Measurements from ENCODE around the gene PDCD1. TPM values are rescaled to one million over a fixed set of nuclear protein-coding genes. Genes with fewer than 3 reads are reported as not detected.

Gene PDCD1
- total and polyA plus RNA-seq, 10 of the 15 experiments (the other 5 are each of a cell fraction or from before 2014, with no cell fraction given): 0.62 to 6.4 (median 2.9) TPM; not detected in 2

DNA sequence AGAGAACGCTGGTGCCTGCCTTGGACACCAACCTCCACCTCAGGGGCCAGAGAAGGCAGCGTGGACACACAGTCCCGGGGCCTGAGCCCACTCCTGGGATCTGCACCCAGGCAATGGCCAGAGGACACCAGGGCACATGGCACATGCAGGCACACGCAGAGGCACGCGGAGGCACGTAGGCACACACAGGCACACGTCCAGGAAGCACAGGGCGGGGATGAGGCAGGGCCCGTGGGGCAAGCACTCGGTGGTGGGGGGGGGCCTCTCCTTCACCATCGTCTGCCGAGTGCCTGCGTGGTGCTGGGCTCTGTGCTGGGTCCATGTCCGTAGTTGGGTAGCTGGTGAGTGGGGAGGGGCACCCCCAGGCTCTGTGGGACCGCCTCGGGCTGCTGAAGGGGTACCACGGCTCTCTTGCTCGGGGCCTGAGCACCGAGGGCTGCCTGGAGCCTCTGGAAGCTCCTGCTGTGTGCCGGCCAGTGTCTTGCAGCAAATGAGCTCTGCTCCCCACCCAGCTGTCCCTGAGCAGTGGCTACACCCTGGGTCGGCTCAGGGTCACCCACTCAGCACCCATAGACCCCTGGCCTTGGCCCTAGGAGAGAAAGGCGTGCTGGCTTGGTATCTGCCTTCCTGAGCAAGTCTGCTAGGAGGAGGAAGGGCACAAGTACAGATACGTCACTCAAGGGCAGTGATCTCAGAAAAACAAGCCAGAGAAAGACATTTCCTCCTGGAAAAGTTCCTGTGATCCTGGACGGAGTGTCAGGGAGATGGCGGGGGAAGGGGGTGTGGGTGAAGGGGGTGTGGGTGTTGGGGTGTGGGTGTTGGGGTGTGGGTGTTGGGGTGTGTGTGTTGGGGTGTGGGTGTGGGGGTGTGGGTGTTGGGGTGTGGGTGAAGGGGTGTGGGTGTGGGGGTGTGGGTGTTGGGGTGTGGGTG is 37.3 kb upstream of the PDCD1 start:
- Histone ChIP-seq H3K79me2 (ENCODE audit: control insufficient read depth, insufficient read depth, low read length) (no peaks in the 10 kb centered on the region), H3K27me3 (replicated peaks in 1 of 2; ENCODE audit: control insufficient read depth in 2 of 2, insufficient read depth in 2 of 2, low read length in 1 of 2) (no peaks in the 10 kb centered on the region), H3K9me3 (replicated peaks; ENCODE audit: control insufficient read depth, insufficient read depth, low read length) (no peaks in the 10 kb centered on the region; the same call in 2 of the 3 replicates), H2AFZ (ENCODE audit: control insufficient read depth, low read depth, low read length) (no peak overlapping the region), H3K27ac (ENCODE audit: control insufficient read depth, insufficient read depth) (no peak overlapping the region), H3K36me3 (ENCODE audit: control insufficient read depth in 2 of 2, insufficient read depth in 2 of 2, low read length in 1 of 2) (no peaks in the 10 kb centered on the region), H3K9ac (ENCODE audit: control insufficient read depth, insufficient read depth, low read length) (no peak overlapping the region), H3K4me1 (ENCODE audit: control insufficient read depth, insufficient read depth, low read length) (no peaks in the 10 kb centered on the region), H3K4me2 (ENCODE audit: control insufficient read depth, insufficient read depth) (no peak overlapping the region), H4K20me1 (ENCODE audit: control insufficient read depth, insufficient read depth) (no peaks in the 10 kb centered on the region), H3K4me3 (no peak overlapping the region)
- intact Hi-C loops (cut with micrococcal nuclease; ENCODE audit: unreplicated experiment): no loop called here
- no TSS peak for BruUV-seq (replicated peaks)
- ChIA-PET CTCF (no interaction called here), POLR2A (no interaction called here), RAD21 (ENCODE audit: unreplicated experiment) (no interaction called here), SMC1A (ENCODE audit: uncharacterized antibody, unreplicated experiment) (no interaction called here)
- in situ Hi-C loops (cut with MboI): no loop called here
- 92% methylated on average over 24 of the region's 26 CpGs for WGBS (ENCODE audit: insufficient coverage, insufficient replicate concordance, low lambda C conversion rate, missing lambda C conversion rate)
- no peak for ATAC-seq
- TF ChIP-seq ZNF274 (IDR thresholded peaks at IDR 0.05; ENCODE audit: insufficient read depth, insufficient read length) (no peak), RBBP5 (conservative IDR thresholded peaks at IDR 0.05) (no peak), LARP7 (IDR thresholded peaks at IDR 0.05) (no peak), SIX5 (IDR thresholded peaks at IDR 0.05; ENCODE audit: low read depth, low read length, severe bottlenecking) (no peak), ZBTB33 (IDR thresholded peaks at IDR 0.05) (no peak), NFYA (IDR thresholded peaks at IDR 0.05; ENCODE audit: borderline replicate concordance, low read depth, low read length) (no peak), BACH1 (IDR thresholded peaks at IDR 0.05; ENCODE audit: borderline replicate concordance) (no peak), NFXL1 (IDR thresholded peaks at IDR 0.05; ENCODE audit: borderline replicate concordance) (no peak), CREM (IDR thresholded peaks at IDR 0.05; ENCODE audit: low read depth) (no peak), RB1 (IDR thresholded peaks at IDR 0.05; ENCODE audit: borderline replicate concordance) (no peak), BRCA1 (IDR thresholded peaks at IDR 0.05; ENCODE audit: low read depth, low read length) (no peak)
- TF ChIP-seq, protein P1, sequence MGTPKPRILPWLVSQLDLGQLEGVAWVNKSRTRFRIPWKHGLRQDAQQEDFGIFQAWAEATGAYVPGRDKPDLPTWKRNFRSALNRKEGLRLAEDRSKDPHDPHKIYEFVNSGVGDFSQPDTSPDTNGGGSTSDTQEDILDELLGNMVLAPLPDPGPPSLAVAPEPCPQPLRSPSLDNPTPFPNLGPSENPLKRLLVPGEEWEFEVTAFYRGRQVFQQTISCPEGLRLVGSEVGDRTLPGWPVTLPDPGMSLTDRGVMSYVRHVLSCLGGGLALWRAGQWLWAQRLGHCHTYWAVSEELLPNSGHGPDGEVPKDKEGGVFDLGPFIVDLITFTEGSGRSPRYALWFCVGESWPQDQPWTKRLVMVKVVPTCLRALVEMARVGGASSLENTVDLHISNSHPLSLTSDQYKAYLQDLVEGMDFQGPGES (IDR thresholded peaks at IDR 0.05): no peak
- DNase-seq (ENCODE audit: low read depth, low spot score): no peak
- no peak for FAIRE-seq
